GM19467 (cell line): Measurements from ENCODE around the gene CFAP74.

Experiments used
- ATAC-seq: cut with Tn5 transposase; IDR thresholded peaks from one replicate; pipeline ENCODE4 v1.9.1; 2021; ENCODE audit warnings: mild to moderate bottlenecking, moderate library complexity; ENCODE audit not compliant: unreplicated experiment

CFAP74 gene

GRCh38 chr1:1972976-1973715 lies 30.4 kb downstream of the CFAP74 start:
- no peak for ATAC-seq

- no peak for ATAC-seq
These were observed 31.9 kb downstream of the CFAP74 start for GRCh38 chr1:1971688-1972087.

GRCh38 chr1:1971017-1971416 lies 32.6 kb downstream of the CFAP74 start:
- no peak for ATAC-seq

GRCh38 chr1:1969953-1970716 lies 33.5 kb downstream of the CFAP74 start:
- no peak for ATAC-seq

- no peak for ATAC-seq
These were observed 34.1 kb downstream of the CFAP74 start for GRCh38 chr1:1969505-1969900.

- no peak for ATAC-seq
These were observed 34.6 kb downstream of the CFAP74 start for GRCh38 chr1:1968767-1969504.

GRCh38 chr1:1967879-1968278 lies 35.7 kb downstream of the CFAP74 start:
- ATAC-seq, result no peak

GRCh38 chr1:1967151-1967550 lies 36.4 kb downstream of the CFAP74 start:
- no peak for ATAC-seq

GRCh38 chr1:1966071-1966740 lies 37.4 kb downstream of the CFAP74 start:
- no peak for ATAC-seq

- ATAC-seq, result no peak
These were observed 38.0 kb downstream of the CFAP74 start for GRCh38 chr1:1965546-1965945.

GRCh38 chr1:1964811-1965210 lies 38.8 kb downstream of the CFAP74 start:
- ATAC-seq, result no peak

- ATAC-seq, result no peak
These were observed 40.0 kb downstream of the CFAP74 start for GRCh38 chr1:1963570-1963969.

- ATAC-seq, result no peak
These were observed 40.8 kb downstream of the CFAP74 start for GRCh38 chr1:1962752-1963151.

- no peak for ATAC-seq
These were observed 42.9 kb downstream of the CFAP74 start for GRCh38 chr1:1960480-1961196.

GRCh38 chr1:1959840-1960479 lies 43.6 kb downstream of the CFAP74 start:
- no peak for ATAC-seq

- no peak for ATAC-seq
These were observed 44.1 kb downstream of the CFAP74 start for GRCh38 chr1:1959459-1959839.

GRCh38 chr1:1958071-1958541 lies 45.5 kb downstream of the CFAP74 start:
- no peak for ATAC-seq

- no peak for ATAC-seq
These were observed 46.0 kb downstream of the CFAP74 start for GRCh38 chr1:1957533-1957961.

GRCh38 chr1:1956586-1957532 lies 46.7 kb downstream of the CFAP74 start:
- no peak for ATAC-seq
